A549 (cell line): ENCODE data around the gene MAJIN. TPM values are rescaled to one million over a fixed set of nuclear protein-coding genes. Genes with fewer than 3 reads are reported as not detected.

Source experiments
- ATAC-seq, 2 experiments: fragments of 200-7000 bp in 1 of 2; fragments of >200 bp in 1 of 2; cut with Nextera tagmentation in 1 of 2; cut with Tn5 transposase in 1 of 2; 3 replicates each; pipeline versions ENCODE4 v1.8.0 to v1.9.1; 2018 to 2020; ENCODE audit warnings: mild to moderate bottlenecking in 1 of 2, moderate library complexity in 1 of 2
- CTCF ChIA-PET: fragments of 300-600 bp; sonication (Branson Sonifier 250); formaldehyde crosslinking; extraction: SDS; loops from one replicate; lab custom pipeline; 2021; ENCODE audit warnings: antibody characterized with exemption, inconsistent platforms; lab: Yijun Ruan, JAX
- POLR2A ChIA-PET: fragments of 350-600 bp; formaldehyde crosslinking; extraction: SDS; loops from one replicate; lab custom pipeline; 2021; ENCODE audit warnings: antibody characterized with exemption, inconsistent platforms; lab: Yijun Ruan, JAX
- DNase-seq, 2 experiments: peaks; one replicate each; pipeline versions ENCODE4 v3.0.0 to v3.0.0-alpha.2; 2011 to 2016; ENCODE audit warnings: low read depth in 1 of 2, low spot score in 1 of 2
- FAIRE-seq: peaks from 2 replicates; lab custom pipeline; 2011; peaks lifted over from hg19 to GRCh38; lab: Jason Lieb, UNC
- H3K27ac ChIP-seq, 2 experiments: fragments of >200 bp; sonication (Bioruptor Twin); formaldehyde crosslinking; 3 replicates each; pipeline ENCODE4 v1.5.1; 2016 to 2017
- H3K4me1 ChIP-seq: fragments of >200 bp; sonication (Bioruptor Twin); formaldehyde crosslinking; 3 replicates; pipeline ENCODE4 v1.6.1; 2016
- H3K4me2 ChIP-seq: fragments of >200 bp; sonication (Bioruptor Twin); formaldehyde crosslinking; 3 replicates; pipeline ENCODE4 v1.6.1; 2016
- H3K4me3 ChIP-seq: fragments of >200 bp; sonication (Bioruptor Twin); formaldehyde crosslinking; 3 replicates; pipeline ENCODE4 v1.5.1; 2016
- H3K9me3 ChIP-seq: fragments of >200 bp; sonication (Bioruptor Twin); formaldehyde crosslinking; 3 replicates; pipeline ENCODE4 v1.6.1; 2016
- CTCF ChIP-seq: fragments of >200 bp; sonication (Bioruptor Twin); formaldehyde crosslinking; IDR thresholded peaks from 3 replicates; pipeline ENCODE4 v1.5.1; 2016
- E2F6 ChIP-seq: IDR thresholded peaks from 2 replicates; pipeline ENCODE4 v1.6.1; 2012; ENCODE audit warnings: low read depth, borderline replicate concordance
- EP300 ChIP-seq, 2 experiments: fragments of >200 bp; sonication (Bioruptor Twin); formaldehyde crosslinking; IDR thresholded peaks; 2 replicates in 1 of 2; 3 replicates in 1 of 2; pipeline ENCODE4 v1.6.1; 2016 to 2017
- FOSL2 ChIP-seq, 2 experiments: fragments of 450-650 bp in 1 of 2; fragments of >200 bp in 1 of 2; sonication (Bioruptor Twin) in 1 of 2; formaldehyde crosslinking; IDR thresholded peaks; 2 replicates each; pipeline versions ENCODE4 v1.5.0 to v1.6.1; 2016 to 2020; ENCODE audit warnings: mild to moderate bottlenecking in 1 of 2, moderate library complexity in 1 of 2
- GATA3 ChIP-seq: IDR thresholded peaks from 2 replicates; pipeline ENCODE4 v1.6.1; 2012; ENCODE audit warnings: borderline replicate concordance
- HES2 ChIP-seq: fragments of >200 bp; sonication (Bioruptor Twin); formaldehyde crosslinking; IDR thresholded peaks from 2 replicates; pipeline ENCODE4 v1.6.1; 2016
- HMGXB4 ChIP-seq: fragments of 250-450 bp; sonication (Bioruptor Pico); IDR thresholded peaks from 2 replicates; pipeline ENCODE4 v1.5.0; 2021; ENCODE audit warnings: mild to moderate bottlenecking, moderate library complexity, borderline replicate concordance
- MAFK ChIP-seq: fragments of 450-650 bp; IDR thresholded peaks from 2 replicates; pipeline ENCODE4 v1.6.1; 2014; ENCODE audit not compliant: partially characterized antibody
- MAX ChIP-seq: IDR thresholded peaks from 2 replicates; pipeline ENCODE4 v1.6.1; 2012
- MYC ChIP-seq: IDR thresholded peaks from 2 replicates; pipeline ENCODE4 v1.6.1; 2012; ENCODE audit warnings: mild to moderate bottlenecking, inconsistent platforms, low read length, improper control_type of control experiment, borderline replicate concordance
- NPAS2 ChIP-seq: fragments of 250-450 bp; sonication (Bioruptor Pico); IDR thresholded peaks from 2 replicates; pipeline ENCODE4 v1.8.0; 2022; ENCODE audit warnings: mild to moderate bottlenecking, moderate library complexity, borderline replicate concordance
- PBX3 ChIP-seq: IDR thresholded peaks from 2 replicates; pipeline ENCODE4 v1.6.1; 2012
- PHF8 ChIP-seq: fragments of 200-600 bp; sonication (generic); IDR thresholded peaks from 2 replicates; pipeline ENCODE4 v1.6.1; 2016; ENCODE audit warnings: low read depth, mild to moderate bottlenecking, antibody characterized with exemption, moderate library complexity, borderline replicate concordance
- RCOR1 ChIP-seq: fragments of 150-350 bp; IDR thresholded peaks from 2 replicates; pipeline ENCODE4 v1.6.1; 2014; ENCODE audit warnings: antibody characterized with exemption, low read length, low read depth
- RFX5 ChIP-seq: fragments of 450-650 bp; IDR thresholded peaks from 2 replicates; pipeline ENCODE4 v1.7.1; 2014; ENCODE audit warnings: antibody characterized with exemption, mild to moderate bottlenecking, moderate library complexity
- SMC3 ChIP-seq: fragments of >200 bp; sonication (Bioruptor Twin); formaldehyde crosslinking; IDR thresholded peaks from 3 replicates; pipeline ENCODE4 v1.6.1; 2018; ENCODE audit warnings: inconsistent platforms
- USF2 ChIP-seq: fragments of 450-650 bp; IDR thresholded peaks from 2 replicates; pipeline ENCODE4 v1.6.1; 2014; ENCODE audit warnings: antibody characterized with exemption
- ZC3H11A ChIP-seq: fragments of 450-650 bp; IDR thresholded peaks from 2 replicates; pipeline ENCODE4 v1.6.1; 2014; ENCODE audit warnings: antibody characterized with exemption, mild to moderate bottlenecking
- WGBS: methylation state at CpG from one replicate; pipeline ENCODE4 v1.1.6; 2017; ENCODE audit errors: missing lambda C conversion rate; 5-methylcytosine and 5-hydroxymethylcytosine counted together
- polyA plus RNA-seq, 4 experiments: library from polyadenylated mRNA; depleted of rRNA in 3 of 4; stranded (reverse); fragments of >200 nt; fragmentation: RNase III in 1 of 4; extraction: RNeasy Plus Mini Kit Qiagen cat#74134 plus additional on column Dnase treatment in 1 of 4; gene quantifications; 2 replicates in 3 of 4; 3 replicates in 1 of 4; pipeline ENCODE4 v1.2.3, GENCODE V29; 2011 to 2017

The MAJIN gene
- polyA plus RNA-seq, 2 of the 4 experiments (the other 2 are of a cell fraction): 0.12 TPM; not detected in 1

GRCh38 chr11:64900774-64901173 lies 71.1 kb downstream of the MAJIN start:
- ATAC-seq (no peak), FAIRE-seq (no peak), DNase-seq (no peak)
- no peaks in the 10 kb centered on the region for H3K9me3 ChIP-seq
- no peak overlapping the region for H3K4me2 ChIP-seq
- TF ChIP-seq EP300 (IDR thresholded peaks at IDR 0.05): no peak
- TF ChIP-seq MAX: no peak
- no peak for TF ChIP-seq PBX3
- no peak for TF ChIP-seq NPAS2 (CRISPR knock-in tag)
- no peak for TF ChIP-seq HMGXB4 (CRISPR knock-in tag)
- TF ChIP-seq PHF8: no peak
- TF ChIP-seq RFX5: no peak
- TF ChIP-seq RCOR1: no peak
- no peak for TF ChIP-seq GATA3
- TF ChIP-seq MAFK: no peak
- no peak for TF ChIP-seq ZC3H11A
- no peak for TF ChIP-seq SMC3
- TF ChIP-seq CTCF: no peak
- no peak for TF ChIP-seq E2F6
- TF ChIP-seq MYC: no peak
- TF ChIP-seq HES2: no peak
- 89% methylated on average over 17 of the region's 17 CpGs for WGBS
- POLR2A ChIA-PET: no interaction called here
- CTCF ChIA-PET: interaction anchor here (0.7 to 31.5 kb wide), 6 partner anchors 10 to 113 kb away, joined by 4 to 1607 read pairs (median 10); partner anchors contain the start of genes ARL2, ATG2A, BATF2 and CDC42BPG
- peak overlapping the region in 1 of 2 experiments; percentile 64; a peak in 3 of 6 replicates for H3K27ac ChIP-seq
- H3K4me3 ChIP-seq: no peak overlapping the region
- peaks cover 4% of the 10 kb centered on the region; the same call in 2 of the 3 replicates for H3K4me1 ChIP-seq

GRCh38 chr11:64900263-64900678 lies 71.6 kb downstream of the MAJIN start:
- POLR2A ChIA-PET: no interaction called here
- FAIRE-seq (no peak), ATAC-seq (peak in 1 of 2 experiments; percentile 33; a peak in 2 of 6 replicates)
- H3K9me3 ChIP-seq: no peaks in the 10 kb centered on the region
- H3K27ac ChIP-seq: peak overlapping the region in 1 of 2 experiments; percentile 64; a peak in 3 of 6 replicates
- CTCF ChIA-PET: interaction anchor here (0.7 to 31.5 kb wide), 7 partner anchors 10 to 114 kb away, joined by 3 to 1607 read pairs (median 8); partner anchors contain the start of genes ARL2, ATG2A, BATF2 and CDC42BPG
- WGBS: 65% methylated on average over 14 of the region's 14 CpGs
- H3K4me1 ChIP-seq: peaks cover 4% of the 10 kb centered on the region; the same call in 2 of the 3 replicates
- no peak overlapping the region for H3K4me3 ChIP-seq
- H3K4me2 ChIP-seq: no peak overlapping the region
- TF ChIP-seq USF2 (peak; percentile 77), MAX (no peak; the same call in 1 of the 2 replicates), FOSL2 (IDR thresholded peaks at IDR 0.05) (no peak), FOSL2 (CRISPR knock-in tag; IDR thresholded peaks at IDR 0.05) (peak; percentile 62)
- TF ChIP-seq, all 56 proteins: peak for 2
- DNase-seq: peak; percentile 46 to 59
